Activated B cell treated with CpG ODN at 0.5 μM for 24 hours (primary cell): ENCODE data around the gene SDC1. TPM values are rescaled to one million over a fixed set of nuclear protein-coding genes. Genes with fewer than 3 reads are reported as not detected.

Experiments
- ATAC-seq: fragments of 200-7000 bp; cut with Tn5 transposase; one replicate; pipeline ENCODE4 v1.10.0; 2021; ENCODE audit warnings: low read depth, mild to moderate bottlenecking, moderate library complexity
- CTCF ChIA-PET: fragments of 350-600 bp; sonication (Branson Sonifier 250); formaldehyde crosslinking; loops from one replicate; lab custom pipeline; 2021; ENCODE audit warnings: antibody characterized with exemption; lab: Charles Lee
- POLR2A ChIA-PET: fragments of 350-600 bp; sonication (Branson Sonifier 250); formaldehyde crosslinking; loops from one replicate; lab custom pipeline; 2021; ENCODE audit warnings: antibody characterized with exemption; lab: Charles Lee
- DNase-seq: peaks from one replicate; pipeline ENCODE4 v3.0.0; 2022
- H3K27ac Mint-ChIP-seq: one replicate; pipeline ENCODE4 v1.8.0; 2020; ENCODE audit warnings: mixed read lengths
- H3K27me3 Mint-ChIP-seq: one replicate; pipeline ENCODE4 v1.8.0; 2021; ENCODE audit warnings: mixed read lengths
- H3K36me3 Mint-ChIP-seq: one replicate; pipeline ENCODE4 v1.8.0; 2021; ENCODE audit warnings: low read depth, mixed read lengths
- H3K4me1 Mint-ChIP-seq: one replicate; pipeline ENCODE4 v1.8.0; 2021; ENCODE audit warnings: mixed read lengths
- H3K4me3 Mint-ChIP-seq: one replicate; pipeline ENCODE4 v1.8.0; 2020; ENCODE audit warnings: mild to moderate bottlenecking, mixed read lengths
- H3K9me3 Mint-ChIP-seq: one replicate; pipeline ENCODE4 v1.8.0; 2020; ENCODE audit warnings: mixed read lengths
- intact Hi-C: fragments of 100-400 bp; cut with micrococcal nuclease; formaldehyde crosslinking; loops from one replicate; pipeline ENCODE4 v1.15.1; 2024
- total RNA-seq: library from RNA; stranded (reverse); gene quantifications from 2 replicates; pipeline ENCODE4 v1.2.3, GENCODE V29; 2022
- TF ChIP-seq, protein P1 (sequence below): fragments of 200-600 bp; IDR thresholded peaks from one replicate; pipeline ENCODE4 v1.8.0; 2022; ENCODE audit warnings: antibody characterized with exemption, mild to moderate bottlenecking

Gene SDC1
- total RNA-seq, 1 donor from 2014 or later, result not detected

GRCh38 chr2:20182241-20182931, 42.5 kb downstream of the SDC1 start:
- Mint-ChIP-seq H3K4me3 (no peak overlapping the region), H3K9me3 (no peaks in the 10 kb centered on the region), H3K36me3 (no peaks in the 10 kb centered on the region), H3K27me3 (peaks cover 4% of the 10 kb centered on the region), H3K4me1 (no peaks in the 10 kb centered on the region), H3K27ac (no peak overlapping the region)
- no peak for ATAC-seq
- ChIA-PET CTCF (no interaction called here), POLR2A (no interaction called here)
- intact Hi-C loops, result no loop called here
- no peak for DNase-seq
- TF ChIP-seq, protein P1, sequence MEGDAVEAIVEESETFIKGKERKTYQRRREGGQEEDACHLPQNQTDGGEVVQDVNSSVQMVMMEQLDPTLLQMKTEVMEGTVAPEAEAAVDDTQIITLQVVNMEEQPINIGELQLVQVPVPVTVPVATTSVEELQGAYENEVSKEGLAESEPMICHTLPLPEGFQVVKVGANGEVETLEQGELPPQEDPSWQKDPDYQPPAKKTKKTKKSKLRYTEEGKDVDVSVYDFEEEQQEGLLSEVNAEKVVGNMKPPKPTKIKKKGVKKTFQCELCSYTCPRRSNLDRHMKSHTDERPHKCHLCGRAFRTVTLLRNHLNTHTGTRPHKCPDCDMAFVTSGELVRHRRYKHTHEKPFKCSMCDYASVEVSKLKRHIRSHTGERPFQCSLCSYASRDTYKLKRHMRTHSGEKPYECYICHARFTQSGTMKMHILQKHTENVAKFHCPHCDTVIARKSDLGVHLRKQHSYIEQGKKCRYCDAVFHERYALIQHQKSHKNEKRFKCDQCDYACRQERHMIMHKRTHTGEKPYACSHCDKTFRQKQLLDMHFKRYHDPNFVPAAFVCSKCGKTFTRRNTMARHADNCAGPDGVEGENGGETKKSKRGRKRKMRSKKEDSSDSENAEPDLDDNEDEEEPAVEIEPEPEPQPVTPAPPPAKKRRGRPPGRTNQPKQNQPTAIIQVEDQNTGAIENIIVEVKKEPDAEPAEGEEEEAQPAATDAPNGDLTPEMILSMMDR, result no peak

DNA sequence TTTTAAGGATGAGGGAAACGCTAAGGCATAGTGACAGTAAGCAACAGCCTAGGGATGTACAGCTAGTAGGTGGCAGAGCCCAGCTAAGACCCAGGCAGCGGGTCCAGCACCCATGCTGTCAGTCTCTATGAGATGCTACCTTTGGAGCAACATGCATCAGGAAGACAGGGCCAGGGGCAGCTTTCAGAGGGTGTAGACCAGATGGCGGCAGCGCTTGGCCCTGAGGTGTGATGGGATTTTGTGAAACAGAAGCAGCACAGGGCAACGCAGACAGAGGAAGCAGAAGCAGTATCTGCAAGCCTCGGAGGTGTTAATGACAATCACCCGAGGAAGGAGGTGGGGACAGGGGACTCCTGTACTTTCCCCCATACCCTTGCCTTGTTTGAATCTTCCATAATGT, 43.2 kb downstream of the SDC1 start:
- Mint-ChIP-seq H3K36me3 (no peaks in the 10 kb centered on the region), H3K27me3 (peaks cover 4% of the 10 kb centered on the region), H3K4me1 (no peaks in the 10 kb centered on the region), H3K27ac (no peak overlapping the region), H3K9me3 (no peaks in the 10 kb centered on the region), H3K4me3 (no peak overlapping the region)
- POLR2A ChIA-PET, result no interaction called here
- ATAC-seq, result no peak
- CTCF ChIA-PET, result no interaction called here
- intact Hi-C loops, result no loop called here
- TF ChIP-seq, protein P1, result no peak
- DNase-seq, result no peak

DNA sequence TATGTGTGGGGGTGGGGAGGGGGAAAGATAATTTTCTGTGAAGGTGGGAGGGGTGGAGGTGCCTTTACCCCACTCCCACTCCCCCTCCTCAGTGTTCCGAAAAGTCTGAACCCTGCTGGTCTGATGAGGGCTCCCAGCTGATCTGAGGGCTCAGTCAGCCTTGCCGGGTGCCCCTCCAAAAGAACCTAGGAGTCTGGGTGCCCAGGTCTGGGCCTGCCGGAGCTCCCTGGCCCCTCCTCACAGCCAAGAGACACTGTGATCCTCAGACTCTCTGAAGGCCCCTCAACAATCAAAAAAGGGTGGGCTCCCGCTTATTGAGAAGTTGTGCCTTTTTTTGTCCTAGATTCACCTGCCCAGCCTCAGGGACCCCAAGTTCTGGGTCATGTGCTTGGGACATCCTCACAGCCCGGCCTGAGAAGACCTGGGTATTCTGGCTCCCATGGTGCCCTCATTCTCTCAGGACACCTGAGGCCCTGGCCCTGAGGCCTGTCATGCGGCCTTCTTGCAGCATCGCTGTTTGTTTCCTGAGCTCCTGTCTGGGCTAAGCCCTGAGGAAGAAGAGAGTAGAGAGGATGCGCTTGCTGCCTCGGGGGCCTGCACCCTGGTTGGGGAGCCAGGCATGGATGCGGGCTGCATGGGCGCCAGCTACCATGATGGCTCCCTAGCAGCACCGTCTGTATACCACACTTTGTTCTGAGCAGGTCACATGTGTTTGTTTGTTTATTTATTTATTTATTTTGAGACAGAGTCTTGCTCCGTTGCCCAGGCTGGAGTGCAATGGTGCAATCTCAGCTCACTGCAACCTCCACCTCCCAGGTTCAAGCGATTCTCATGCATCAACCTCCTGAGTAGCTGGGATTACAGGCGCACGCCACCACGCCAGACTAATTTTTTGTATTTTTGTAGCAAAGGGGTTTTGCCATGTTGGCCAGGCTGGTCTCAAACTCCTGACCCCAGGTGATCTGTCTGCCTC, 44.0 kb downstream of the SDC1 start:
- no peaks in the 10 kb centered on the region for H3K4me1 Mint-ChIP-seq
- H3K36me3 Mint-ChIP-seq, result no peaks in the 10 kb centered on the region
- ChIA-PET CTCF (no interaction called here), POLR2A (no interaction called here)
- intact Hi-C loops, result no loop called here
- no peak for DNase-seq
- ATAC-seq, result no peak
- peaks cover 4% of the 10 kb centered on the region for H3K27me3 Mint-ChIP-seq
- no peak overlapping the region for H3K4me3 Mint-ChIP-seq
- TF ChIP-seq, protein P1, result no peak
- no peaks in the 10 kb centered on the region for H3K9me3 Mint-ChIP-seq
- no peak overlapping the region for H3K27ac Mint-ChIP-seq

GRCh38 chr2:20179755-20180594, 45.0 kb downstream of the SDC1 start:
- no peak overlapping the region for H3K27ac Mint-ChIP-seq
- intact Hi-C loops, result no loop called here
- H3K27me3 Mint-ChIP-seq, result peaks cover 3% of the 10 kb centered on the region
- ChIA-PET CTCF (no interaction called here), POLR2A (no interaction called here)
- ATAC-seq (no peak), DNase-seq (no peak)
- no peak overlapping the region for H3K4me3 Mint-ChIP-seq
- TF ChIP-seq, protein P1, result no peak
- no peaks in the 10 kb centered on the region for H3K36me3 Mint-ChIP-seq
- no peaks in the 10 kb centered on the region for H3K4me1 Mint-ChIP-seq
- H3K9me3 Mint-ChIP-seq, result no peaks in the 10 kb centered on the region

DNA sequence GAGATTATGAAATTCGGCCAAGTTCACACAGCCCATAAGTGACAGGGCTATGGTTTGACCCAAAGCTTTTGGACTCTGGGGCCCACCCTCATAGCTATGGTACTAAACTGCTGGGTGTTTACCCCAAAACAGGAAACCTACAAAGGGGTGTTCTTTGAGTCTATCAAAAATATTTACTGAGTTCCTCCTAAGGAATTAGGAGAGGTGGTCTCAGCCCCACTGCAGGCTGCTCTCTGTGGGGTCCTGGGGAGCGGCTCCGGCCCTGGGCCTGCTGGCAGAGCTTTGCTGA, 45.5 kb downstream of the SDC1 start:
- Mint-ChIP-seq H3K4me1 (no peaks in the 10 kb centered on the region), H3K36me3 (no peaks in the 10 kb centered on the region), H3K4me3 (no peak overlapping the region), H3K27me3 (peaks cover 3% of the 10 kb centered on the region), H3K27ac (no peak overlapping the region), H3K9me3 (no peaks in the 10 kb centered on the region)
- DNase-seq (no peak), ATAC-seq (no peak)
- POLR2A ChIA-PET, result no interaction called here
- intact Hi-C loops, result no loop called here
- CTCF ChIA-PET, result no interaction called here
- TF ChIP-seq, protein P1, result no peak
